Activated T-helper 1 cell treated with Interleukin-2 at 50 U/mL for 16 hours (primary cell): Measurements from ENCODE around the gene WASHC1.
"Not testable (repeated sequence)": the region's sequence is repeated elsewhere in the genome, so short reads cannot be mapped to it uniquely, and the experiment has no call there.

Experiments used
- DNase-seq: peaks from one replicate; pipeline ENCODE4 v3.0.0-alpha.2; 2020; ENCODE audit warnings: low read depth

WASHC1 gene

DNA sequence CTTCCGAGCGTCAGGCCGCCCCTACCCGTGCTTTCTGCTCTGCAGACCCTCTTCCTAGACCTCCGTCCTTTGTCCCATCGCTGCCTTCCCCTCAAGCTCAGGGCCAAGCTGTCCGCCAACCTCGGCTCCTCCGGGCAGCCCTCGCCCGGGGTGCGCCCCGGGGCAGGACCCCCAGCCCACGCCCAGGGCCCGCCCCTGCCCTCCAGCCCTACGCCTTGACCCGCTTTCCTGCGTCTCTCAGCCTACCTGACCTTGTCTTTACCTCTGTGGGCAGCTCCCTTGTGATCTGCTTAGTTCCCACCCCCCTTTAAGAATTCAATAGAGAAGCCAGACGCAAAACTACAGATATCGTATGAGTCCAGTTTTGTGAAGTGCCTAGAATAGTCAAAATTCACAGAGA, at the start of gene WASHC1:
Gene WASHC1 (minus strand): TSS at position 101 of the 400 bp plus-strand sequence. CDS start 4,457 bp downstream, outside the sequence.
- not testable (repeated sequence) for DNase-seq

DNA sequence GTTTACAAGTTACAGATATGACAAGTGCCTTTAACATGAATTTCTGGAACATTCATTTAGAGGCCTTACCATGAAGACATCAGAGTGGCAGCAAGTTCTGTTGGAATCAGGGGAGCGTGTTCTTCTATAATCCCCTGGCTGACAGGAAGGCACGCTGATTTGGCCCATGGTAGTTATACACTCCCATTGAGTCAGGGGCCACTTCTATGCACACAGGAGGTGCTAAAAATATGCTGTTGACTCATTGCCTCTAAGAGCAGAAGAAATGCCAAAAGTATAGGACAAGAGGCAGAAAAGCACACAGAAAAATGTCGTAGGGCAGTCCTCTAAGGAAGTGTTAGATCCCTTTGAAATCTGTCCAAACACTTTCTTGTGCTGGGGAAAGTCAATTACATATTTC, 49.1 kb upstream of the WASHC1 start:
- DNase-seq = not testable (repeated sequence)

DNA sequence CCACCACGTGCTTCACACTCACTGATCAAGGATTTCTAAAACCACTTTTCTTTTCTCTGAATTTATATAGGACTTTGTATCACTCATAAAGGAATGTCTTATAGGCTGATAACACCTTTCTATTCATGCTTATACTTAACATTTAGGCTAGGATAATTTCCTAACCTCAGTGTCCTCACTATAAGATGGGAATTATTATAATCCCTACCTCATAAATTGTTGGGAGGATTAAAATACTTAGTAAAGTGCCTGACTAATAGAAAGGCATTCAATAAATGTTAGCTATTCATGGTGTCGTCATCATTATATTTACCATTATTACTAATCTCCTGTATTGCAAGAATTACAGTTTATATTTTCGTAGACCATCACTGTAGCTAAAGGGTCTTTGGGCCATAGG, 47.1 kb upstream of the WASHC1 start:
- not testable (repeated sequence) for DNase-seq

GRCh38 chr9:73900-74525, 44.8 kb upstream of the WASHC1 start:
- not testable (repeated sequence) for DNase-seq

GRCh38 chr9:73076-73899, 44.0 kb upstream of the WASHC1 start:
- not testable (repeated sequence) for DNase-seq

DNA sequence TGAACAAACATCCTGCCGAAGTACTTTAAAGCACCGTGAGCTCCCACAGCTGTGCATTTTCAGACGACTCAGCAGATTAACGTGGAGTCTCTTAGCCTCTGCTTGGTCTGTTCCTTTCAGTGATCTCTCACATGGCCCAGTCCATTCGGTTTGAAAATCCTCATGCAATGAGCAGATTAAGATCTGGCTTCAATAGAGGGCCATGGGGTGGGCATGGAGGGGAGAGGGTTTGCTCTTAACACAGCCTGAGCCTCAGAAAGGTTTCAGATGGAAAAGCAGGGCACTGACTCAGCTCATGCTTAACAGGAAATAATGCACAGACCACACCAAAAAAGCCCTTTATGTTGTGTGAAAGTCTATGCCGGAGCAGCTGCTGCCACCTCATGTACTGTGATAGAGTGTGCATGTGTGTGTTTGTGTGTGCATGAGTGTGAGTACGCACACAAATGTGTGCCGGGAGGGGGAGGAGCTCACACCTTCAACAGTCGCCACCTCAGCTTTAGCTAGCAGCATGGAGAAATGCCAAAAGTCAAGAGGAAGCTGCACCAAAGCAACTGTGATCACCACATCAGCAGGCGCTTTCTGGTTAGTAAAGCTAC, 33.9 kb upstream of the WASHC1 start:
- peak; percentile 28 for DNase-seq

GRCh38 chr9:52678-53077, 23.4 kb upstream of the WASHC1 start:
- not testable (repeated sequence) for DNase-seq

DNA sequence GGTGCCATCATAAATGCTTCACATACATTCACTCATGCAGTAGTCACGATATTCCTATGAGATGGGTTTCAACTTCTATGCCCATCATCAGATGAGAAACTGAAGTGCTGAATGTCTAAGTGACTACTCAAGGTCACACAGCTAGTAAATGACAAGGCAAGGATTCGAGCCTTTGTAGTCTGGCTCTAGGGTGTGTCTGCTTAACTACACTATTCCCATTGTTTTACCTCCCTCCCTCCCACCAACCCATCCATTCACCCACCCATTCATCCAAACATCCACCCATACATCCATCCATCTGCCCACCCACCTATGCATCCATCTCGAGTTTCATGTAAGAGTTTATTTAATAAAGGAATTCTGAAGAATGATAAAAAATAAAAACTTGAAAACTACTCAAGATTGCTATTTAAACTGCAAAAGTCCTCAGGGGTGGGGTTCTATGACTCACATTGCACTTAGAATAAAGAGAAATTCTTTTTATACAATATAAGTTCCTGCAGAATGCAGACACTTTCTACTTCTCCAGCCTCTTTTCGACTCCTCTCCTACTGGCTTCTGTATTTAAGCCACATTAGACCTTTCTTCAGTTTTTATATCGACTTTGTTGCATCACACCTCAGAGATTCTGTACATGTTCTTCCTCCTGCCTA, 19.1 kb upstream of the WASHC1 start:
- DNase-seq = not testable (repeated sequence)

DNA sequence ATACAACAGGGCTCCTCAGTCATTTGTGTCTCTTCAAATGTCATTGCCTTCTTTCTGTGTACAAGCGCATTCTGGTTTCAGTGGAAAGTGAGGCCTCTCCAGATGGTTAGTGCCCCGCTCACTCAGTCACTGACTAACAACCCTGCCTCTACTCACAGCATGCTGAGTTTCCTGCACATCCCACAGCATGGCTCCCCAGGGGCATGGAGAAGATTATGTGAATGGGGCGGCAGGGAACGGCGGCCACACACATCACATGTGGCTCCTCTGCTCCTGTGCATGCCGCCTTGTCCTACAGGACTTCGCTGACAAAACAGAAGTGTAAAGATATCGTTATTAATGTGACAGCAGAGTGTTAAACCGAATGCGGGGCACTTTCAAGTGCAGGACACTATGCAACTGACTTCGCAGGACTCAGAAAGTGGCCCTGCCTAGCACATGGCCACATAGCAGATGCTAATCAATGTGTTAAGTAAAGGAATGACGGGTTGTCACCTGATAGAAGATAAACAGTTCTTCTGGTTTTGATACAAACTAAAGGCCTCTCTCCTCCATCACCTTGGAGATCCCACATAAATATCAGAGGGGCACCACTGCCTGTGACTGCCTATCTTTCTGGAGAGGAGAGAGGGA, 17.5 kb upstream of the WASHC1 start:
- DNase-seq = not testable (repeated sequence)

DNA sequence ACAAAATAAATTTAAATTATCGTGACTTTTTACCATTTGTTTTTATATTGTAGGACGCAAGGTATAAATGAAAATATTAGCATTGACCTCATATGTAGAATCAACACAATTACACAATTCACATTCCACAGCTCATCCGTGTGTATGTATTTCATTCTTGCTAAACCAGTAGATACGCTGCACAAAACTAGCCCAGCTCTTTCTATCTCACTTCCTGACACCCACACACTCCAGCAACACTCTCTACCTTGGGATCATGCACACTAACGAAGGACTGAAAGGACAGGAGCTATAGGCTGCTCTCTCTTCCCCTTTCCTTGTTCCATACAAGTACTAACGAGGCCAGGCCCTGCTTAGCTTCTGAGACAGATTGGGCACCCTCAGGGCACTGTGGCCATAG, 16.9 kb upstream of the WASHC1 start:
- not testable (repeated sequence) for DNase-seq

GRCh38 chr9:45180-45878, 16.1 kb upstream of the WASHC1 start:
- not testable (repeated sequence) for DNase-seq

DNA sequence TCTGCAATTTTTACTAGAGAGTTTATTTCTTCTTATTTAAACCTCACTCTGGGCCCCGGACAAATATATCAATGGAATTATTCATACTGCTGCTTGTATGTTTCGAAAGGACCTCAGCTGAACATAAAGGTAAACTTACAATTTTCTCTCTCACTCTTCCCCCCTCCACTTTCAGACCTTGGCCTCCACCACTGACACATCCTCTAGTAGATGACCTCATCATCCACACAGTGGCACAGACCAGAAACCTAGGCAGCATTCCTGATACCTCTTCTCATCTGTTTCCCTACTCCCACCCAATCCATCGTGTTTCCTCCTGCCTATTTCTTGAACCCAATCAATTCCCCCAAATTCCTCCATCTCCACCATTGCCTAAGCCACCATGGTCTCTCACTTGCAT, 15.2 kb upstream of the WASHC1 start:
- not testable (repeated sequence) for DNase-seq

GRCh38 chr9:43636-44035, 14.4 kb upstream of the WASHC1 start:
- DNase-seq = not testable (repeated sequence)

- DNase-seq = not testable (repeated sequence)
Observed at GRCh38 chr9:43116-43515, 13.9 kb upstream of the WASHC1 start.

GRCh38 chr9:41819-42218, 12.6 kb upstream of the WASHC1 start:
- not testable (repeated sequence) for DNase-seq

- not testable (repeated sequence) for DNase-seq
Observed at GRCh38 chr9:41261-41676, 12.0 kb upstream of the WASHC1 start.

GRCh38 chr9:32308-32707, 3.1 kb upstream of the WASHC1 start:
- DNase-seq = not testable (repeated sequence)

DNA sequence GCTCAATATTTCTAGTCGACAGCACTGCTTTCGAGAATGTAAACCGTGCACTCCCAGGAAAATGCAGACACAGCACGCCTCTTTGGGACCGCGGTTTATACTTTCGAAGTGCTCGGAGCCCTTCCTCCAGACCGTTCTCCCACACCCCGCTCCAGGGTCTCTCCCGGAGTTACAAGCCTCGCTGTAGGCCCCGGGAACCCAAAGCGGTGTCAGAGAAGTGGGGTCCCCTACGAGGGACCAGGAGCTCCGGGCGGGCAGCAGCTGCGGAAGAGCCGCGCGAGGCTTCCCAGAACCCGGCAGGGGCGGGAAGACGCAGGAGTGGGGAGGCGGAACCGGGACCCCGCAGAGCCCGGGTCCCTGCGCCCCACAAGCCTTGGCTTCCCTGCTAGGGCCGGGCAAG, 481 bp downstream of the WASHC1 start:
- not testable (repeated sequence) for DNase-seq

GRCh38 chr9:21621-22020, 7.6 kb downstream of the WASHC1 start:
- not testable (repeated sequence) for DNase-seq

DNA sequence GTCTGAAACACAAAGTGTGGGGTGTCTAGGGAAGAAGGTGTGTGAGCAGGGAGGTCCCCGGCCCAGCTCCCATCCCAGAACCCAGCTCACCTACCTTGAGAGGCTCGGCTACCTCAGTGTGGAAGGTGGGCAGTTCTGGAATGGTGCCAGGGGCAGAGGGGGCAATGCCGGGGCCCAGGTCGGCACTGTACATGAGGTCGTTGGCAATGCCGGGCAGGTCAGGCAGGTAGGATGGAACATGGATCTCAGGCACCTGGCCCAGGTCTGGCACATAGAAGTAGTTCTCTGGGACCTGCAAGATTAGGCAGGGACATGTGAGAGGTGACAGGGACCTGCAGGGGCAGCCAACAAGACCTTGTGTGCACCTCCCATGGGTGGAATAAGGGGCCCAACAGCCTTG, 12.4 kb downstream of the WASHC1 start:
- DNase-seq = not testable (repeated sequence)

GRCh38 chr9:14129-14809, 15.0 kb downstream of the WASHC1 start:
- DNase-seq = not testable (repeated sequence)
